ENCODE measurements around the gene CDH20.

The CDH20 gene

GRCh38 chr18:61426492-61427053 is 93.3 kb downstream of the CDH20 start:
- no peak for DNase-seq (ENCODE audit: low spot score)

GRCh38 chr18:61428266-61428665 is 95.0 kb downstream of the CDH20 start:
- DNase-seq (ENCODE audit: low spot score) = no peak

GRCh38 chr18:61432590-61432989 is 99.4 kb downstream of the CDH20 start:
- no peak for DNase-seq (ENCODE audit: low spot score)

- DNase-seq (ENCODE audit: low spot score) = peak; percentile 29
Measured at GRCh38 chr18:61435064-61435652, 101.9 kb downstream of the CDH20 start.

GRCh38 chr18:61443081-61443725 is 110.0 kb downstream of the CDH20 start:
- DNase-seq (ENCODE audit: low spot score) = no peak

GRCh38 chr18:61448316-61448715 is 115.1 kb downstream of the CDH20 start:
- no peak for DNase-seq (ENCODE audit: low spot score)

GRCh38 chr18:61459896-61460648 is 126.8 kb downstream of the CDH20 start:
- peak; percentile 35 for DNase-seq (ENCODE audit: low spot score)

GRCh38 chr18:61464551-61465142 is 131.4 kb downstream of the CDH20 start:
- DNase-seq (ENCODE audit: low spot score) = no peak

- peak; percentile 54 for DNase-seq (ENCODE audit: low spot score)
Measured at GRCh38 chr18:61466736-61467135, 133.5 kb downstream of the CDH20 start.

GRCh38 chr18:61470031-61470674 is 136.9 kb downstream of the CDH20 start:
- DNase-seq (ENCODE audit: low spot score) = no peak

- no peak for DNase-seq (ENCODE audit: low spot score)
Measured at GRCh38 chr18:61471541-61471940, 138.3 kb downstream of the CDH20 start.

- no peak for DNase-seq (ENCODE audit: low spot score)
Measured at GRCh38 chr18:61471942-61472341, 138.7 kb downstream of the CDH20 start.

GRCh38 chr18:61474341-61474740 is 141.1 kb downstream of the CDH20 start:
- no peak for DNase-seq (ENCODE audit: low spot score)

GRCh38 chr18:61474918-61475317 is 141.7 kb downstream of the CDH20 start:
- DNase-seq (ENCODE audit: low spot score) = no peak

- DNase-seq (ENCODE audit: low spot score) = no peak
Measured at GRCh38 chr18:61475931-61476330, 142.7 kb downstream of the CDH20 start.

- no peak for DNase-seq (ENCODE audit: low spot score)
Measured at GRCh38 chr18:61489334-61489733, 156.1 kb downstream of the CDH20 start.

GRCh38 chr18:61496374-61496773 is 163.1 kb downstream of the CDH20 start:
- DNase-seq (ENCODE audit: low spot score) = no peak

- DNase-seq (ENCODE audit: low spot score) = no peak
Measured at GRCh38 chr18:61497422-61497821, 164.2 kb downstream of the CDH20 start.

- DNase-seq (ENCODE audit: low spot score) = peak; percentile 88
Measured at GRCh38 chr18:61502472-61502871, 169.2 kb downstream of the CDH20 start.

- DNase-seq (ENCODE audit: low spot score) = no peak
Measured at GRCh38 chr18:61503688-61504087, 170.5 kb downstream of the CDH20 start.

- no peak for DNase-seq (ENCODE audit: low spot score)
Measured at GRCh38 chr18:61528961-61529360, 195.7 kb downstream of the CDH20 start.

- DNase-seq (ENCODE audit: low spot score) = peak; percentile 19
Measured at GRCh38 chr18:61530681-61531080, 197.5 kb downstream of the CDH20 start.

Measured in Ammon's horn (tissue), 1 donor.